Measurements from ENCODE around the gene MANEAL.
A peak's percentile ranks its signal among the peaks of the same experiment; 100 is the strongest.

The MANEAL gene

DNA sequence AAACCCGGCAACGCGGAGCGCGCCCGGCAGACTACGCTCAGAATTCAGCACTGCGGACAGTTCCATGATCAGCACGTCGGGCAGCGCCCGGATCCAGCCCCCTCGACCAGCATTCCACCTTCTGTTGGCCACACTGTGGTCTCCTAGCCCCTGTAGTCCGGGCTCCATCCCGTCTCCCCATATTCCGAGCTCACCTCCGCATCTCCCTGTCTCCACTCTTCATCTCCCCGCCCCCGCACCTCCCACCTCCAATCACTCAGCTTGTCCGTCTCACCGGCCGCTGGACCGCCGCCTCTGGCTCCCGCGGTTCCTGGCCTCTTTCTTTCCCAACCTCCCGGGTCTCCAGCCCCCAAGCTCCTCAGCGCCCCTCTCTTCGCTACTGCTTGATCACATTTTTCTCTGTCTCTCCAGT is 29.2 kb upstream of the MANEAL start (continued):
- TF ChIP-seq ZNF16 (tag by site-specific recombination; IDR thresholded peaks at IDR 0.05; ENCODE audit: low read depth) = no peak
- no peak for TF ChIP-seq ZNF174 (tag by site-specific recombination; IDR thresholded peaks at IDR 0.05)
- TF ChIP-seq, protein P1, sequence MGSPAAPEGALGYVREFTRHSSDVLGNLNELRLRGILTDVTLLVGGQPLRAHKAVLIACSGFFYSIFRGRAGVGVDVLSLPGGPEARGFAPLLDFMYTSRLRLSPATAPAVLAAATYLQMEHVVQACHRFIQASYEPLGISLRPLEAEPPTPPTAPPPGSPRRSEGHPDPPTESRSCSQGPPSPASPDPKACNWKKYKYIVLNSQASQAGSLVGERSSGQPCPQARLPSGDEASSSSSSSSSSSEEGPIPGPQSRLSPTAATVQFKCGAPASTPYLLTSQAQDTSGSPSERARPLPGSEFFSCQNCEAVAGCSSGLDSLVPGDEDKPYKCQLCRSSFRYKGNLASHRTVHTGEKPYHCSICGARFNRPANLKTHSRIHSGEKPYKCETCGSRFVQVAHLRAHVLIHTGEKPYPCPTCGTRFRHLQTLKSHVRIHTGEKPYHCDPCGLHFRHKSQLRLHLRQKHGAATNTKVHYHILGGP (tag by site-specific recombination; IDR thresholded peaks at IDR 0.05) = no peak
- TF ChIP-seq ZBTB17 (tag by site-specific recombination; IDR thresholded peaks at IDR 0.05) = peak; percentile 58
- TF ChIP-seq, protein P2, sequence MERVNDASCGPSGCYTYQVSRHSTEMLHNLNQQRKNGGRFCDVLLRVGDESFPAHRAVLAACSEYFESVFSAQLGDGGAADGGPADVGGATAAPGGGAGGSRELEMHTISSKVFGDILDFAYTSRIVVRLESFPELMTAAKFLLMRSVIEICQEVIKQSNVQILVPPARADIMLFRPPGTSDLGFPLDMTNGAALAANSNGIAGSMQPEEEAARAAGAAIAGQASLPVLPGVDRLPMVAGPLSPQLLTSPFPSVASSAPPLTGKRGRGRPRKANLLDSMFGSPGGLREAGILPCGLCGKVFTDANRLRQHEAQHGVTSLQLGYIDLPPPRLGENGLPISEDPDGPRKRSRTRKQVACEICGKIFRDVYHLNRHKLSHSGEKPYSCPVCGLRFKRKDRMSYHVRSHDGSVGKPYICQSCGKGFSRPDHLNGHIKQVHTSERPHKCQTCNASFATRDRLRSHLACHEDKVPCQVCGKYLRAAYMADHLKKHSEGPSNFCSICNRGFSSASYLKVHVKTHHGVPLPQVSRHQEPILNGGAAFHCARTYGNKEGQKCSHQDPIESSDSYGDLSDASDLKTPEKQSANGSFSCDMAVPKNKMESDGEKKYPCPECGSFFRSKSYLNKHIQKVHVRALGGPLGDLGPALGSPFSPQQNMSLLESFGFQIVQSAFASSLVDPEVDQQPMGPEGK (tag by site-specific recombination; IDR thresholded peaks at IDR 0.05) = peak; percentile 70
- TF ChIP-seq, protein P3, sequence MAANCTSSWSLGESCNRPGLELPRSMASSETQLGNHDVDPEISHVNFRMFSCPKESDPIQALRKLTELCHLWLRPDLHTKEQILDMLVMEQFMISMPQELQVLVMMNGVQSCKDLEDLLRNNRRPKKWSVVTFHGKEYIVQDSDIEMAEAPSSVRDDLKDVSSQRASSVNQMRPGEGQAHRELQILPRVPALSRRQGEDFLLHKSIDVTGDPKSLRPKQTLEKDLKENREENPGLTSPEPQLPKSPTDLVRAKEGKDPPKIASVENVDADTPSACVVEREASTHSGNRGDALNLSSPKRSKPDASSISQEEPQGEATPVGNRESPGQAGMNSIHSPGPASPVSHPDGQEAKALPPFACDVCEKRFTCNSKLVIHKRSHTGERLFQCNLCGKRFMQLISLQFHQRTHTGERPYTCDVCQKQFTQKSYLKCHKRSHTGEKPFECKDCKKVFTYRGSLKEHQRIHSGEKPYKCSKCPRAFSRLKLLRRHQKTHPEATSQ (tag by site-specific recombination; IDR thresholded peaks at IDR 0.05) = no peak
- no peak for TF ChIP-seq ZNF623 (tag by site-specific recombination; IDR thresholded peaks at IDR 0.05)
- no peak for TF ChIP-seq ZNF768 (tag by site-specific recombination; IDR thresholded peaks at IDR 0.05)
- no peak for TF ChIP-seq ZNF548 (tag by site-specific recombination; IDR thresholded peaks at IDR 0.05)
- no peak for TF ChIP-seq ZNF24 (tag by site-specific recombination; IDR thresholded peaks at IDR 0.05)
- no peak for TF ChIP-seq ZNF792 (tag by site-specific recombination; IDR thresholded peaks at IDR 0.05)
- TF ChIP-seq, protein P4, sequence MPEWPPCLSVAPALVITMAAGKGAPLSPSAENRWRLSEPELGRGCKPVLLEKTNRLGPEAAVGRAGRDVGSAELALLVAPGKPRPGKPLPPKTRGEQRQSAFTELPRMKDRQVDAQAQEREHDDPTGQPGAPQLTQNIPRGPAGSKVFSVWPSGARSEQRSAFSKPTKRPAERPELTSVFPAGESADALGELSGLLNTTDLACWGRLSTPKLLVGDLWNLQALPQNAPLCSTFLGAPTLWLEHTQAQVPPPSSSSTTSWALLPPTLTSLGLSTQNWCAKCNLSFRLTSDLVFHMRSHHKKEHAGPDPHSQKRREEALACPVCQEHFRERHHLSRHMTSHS (tag by site-specific recombination; IDR thresholded peaks at IDR 0.05) = no peak
- TF ChIP-seq ZNF837 (tag by site-specific recombination; IDR thresholded peaks at IDR 0.05) = no peak
- no peak for TF ChIP-seq GLIS1 (tag by site-specific recombination; IDR thresholded peaks at IDR 0.05)
- TF ChIP-seq ZNF629 (tag by site-specific recombination; IDR thresholded peaks at IDR 0.05) = no peak
- TF ChIP-seq ZNF423 (tag by site-specific recombination; IDR thresholded peaks at IDR 0.05) = no peak
- no peak for TF ChIP-seq GLI4 (tag by site-specific recombination; IDR thresholded peaks at IDR 0.05)
- TF ChIP-seq, protein P5, sequence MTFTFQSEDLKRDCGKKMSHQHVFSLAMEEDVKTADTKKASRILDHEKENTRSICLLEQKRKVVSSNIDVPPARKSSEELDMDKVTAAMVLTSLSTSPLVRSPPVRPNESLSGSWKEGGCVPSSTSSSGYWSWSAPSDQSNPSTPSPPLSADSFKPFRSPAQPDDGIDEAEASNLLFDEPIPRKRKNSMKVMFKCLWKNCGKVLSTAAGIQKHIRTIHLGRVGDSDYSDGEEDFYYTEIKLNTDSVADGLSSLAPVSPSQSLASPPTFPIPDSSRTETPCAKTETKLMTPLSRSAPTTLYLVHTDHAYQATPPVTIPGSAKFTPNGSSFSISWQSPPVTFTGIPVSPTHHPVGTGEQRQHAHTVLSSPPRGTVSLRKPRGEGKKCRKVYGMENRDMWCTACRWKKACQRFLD (tag by site-specific recombination; IDR thresholded peaks at IDR 0.05) = no peak
- TF ChIP-seq ZNF747 (tag by site-specific recombination; IDR thresholded peaks at IDR 0.05) = no peak
- TF ChIP-seq ZNF138 (tag by site-specific recombination; IDR thresholded peaks at IDR 0.05; ENCODE audit: borderline replicate concordance) = no peak
- TF ChIP-seq, protein P6, sequence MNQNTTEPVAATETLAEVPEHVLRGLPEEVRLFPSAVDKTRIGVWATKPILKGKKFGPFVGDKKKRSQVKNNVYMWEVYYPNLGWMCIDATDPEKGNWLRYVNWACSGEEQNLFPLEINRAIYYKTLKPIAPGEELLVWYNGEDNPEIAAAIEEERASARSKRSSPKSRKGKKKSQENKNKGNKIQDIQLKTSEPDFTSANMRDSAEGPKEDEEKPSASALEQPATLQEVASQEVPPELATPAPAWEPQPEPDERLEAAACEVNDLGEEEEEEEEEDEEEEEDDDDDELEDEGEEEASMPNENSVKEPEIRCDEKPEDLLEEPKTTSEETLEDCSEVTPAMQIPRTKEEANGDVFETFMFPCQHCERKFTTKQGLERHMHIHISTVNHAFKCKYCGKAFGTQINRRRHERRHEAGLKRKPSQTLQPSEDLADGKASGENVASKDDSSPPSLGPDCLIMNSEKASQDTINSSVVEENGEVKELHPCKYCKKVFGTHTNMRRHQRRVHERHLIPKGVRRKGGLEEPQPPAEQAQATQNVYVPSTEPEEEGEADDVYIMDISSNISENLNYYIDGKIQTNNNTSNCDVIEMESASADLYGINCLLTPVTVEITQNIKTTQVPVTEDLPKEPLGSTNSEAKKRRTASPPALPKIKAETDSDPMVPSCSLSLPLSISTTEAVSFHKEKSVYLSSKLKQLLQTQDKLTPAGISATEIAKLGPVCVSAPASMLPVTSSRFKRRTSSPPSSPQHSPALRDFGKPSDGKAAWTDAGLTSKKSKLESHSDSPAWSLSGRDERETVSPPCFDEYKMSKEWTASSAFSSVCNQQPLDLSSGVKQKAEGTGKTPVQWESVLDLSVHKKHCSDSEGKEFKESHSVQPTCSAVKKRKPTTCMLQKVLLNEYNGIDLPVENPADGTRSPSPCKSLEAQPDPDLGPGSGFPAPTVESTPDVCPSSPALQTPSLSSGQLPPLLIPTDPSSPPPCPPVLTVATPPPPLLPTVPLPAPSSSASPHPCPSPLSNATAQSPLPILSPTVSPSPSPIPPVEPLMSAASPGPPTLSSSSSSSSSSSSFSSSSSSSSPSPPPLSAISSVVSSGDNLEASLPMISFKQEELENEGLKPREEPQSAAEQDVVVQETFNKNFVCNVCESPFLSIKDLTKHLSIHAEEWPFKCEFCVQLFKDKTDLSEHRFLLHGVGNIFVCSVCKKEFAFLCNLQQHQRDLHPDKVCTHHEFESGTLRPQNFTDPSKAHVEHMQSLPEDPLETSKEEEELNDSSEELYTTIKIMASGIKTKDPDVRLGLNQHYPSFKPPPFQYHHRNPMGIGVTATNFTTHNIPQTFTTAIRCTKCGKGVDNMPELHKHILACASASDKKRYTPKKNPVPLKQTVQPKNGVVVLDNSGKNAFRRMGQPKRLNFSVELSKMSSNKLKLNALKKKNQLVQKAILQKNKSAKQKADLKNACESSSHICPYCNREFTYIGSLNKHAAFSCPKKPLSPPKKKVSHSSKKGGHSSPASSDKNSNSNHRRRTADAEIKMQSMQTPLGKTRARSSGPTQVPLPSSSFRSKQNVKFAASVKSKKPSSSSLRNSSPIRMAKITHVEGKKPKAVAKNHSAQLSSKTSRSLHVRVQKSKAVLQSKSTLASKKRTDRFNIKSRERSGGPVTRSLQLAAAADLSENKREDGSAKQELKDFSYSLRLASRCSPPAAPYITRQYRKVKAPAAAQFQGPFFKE (tag by site-specific recombination; IDR thresholded peaks at IDR 0.05; ENCODE audit: borderline replicate concordance) = no peak
- no peak for TF ChIP-seq ZNF585B (tag by site-specific recombination; IDR thresholded peaks at IDR 0.05)
- TF ChIP-seq, protein P7, sequence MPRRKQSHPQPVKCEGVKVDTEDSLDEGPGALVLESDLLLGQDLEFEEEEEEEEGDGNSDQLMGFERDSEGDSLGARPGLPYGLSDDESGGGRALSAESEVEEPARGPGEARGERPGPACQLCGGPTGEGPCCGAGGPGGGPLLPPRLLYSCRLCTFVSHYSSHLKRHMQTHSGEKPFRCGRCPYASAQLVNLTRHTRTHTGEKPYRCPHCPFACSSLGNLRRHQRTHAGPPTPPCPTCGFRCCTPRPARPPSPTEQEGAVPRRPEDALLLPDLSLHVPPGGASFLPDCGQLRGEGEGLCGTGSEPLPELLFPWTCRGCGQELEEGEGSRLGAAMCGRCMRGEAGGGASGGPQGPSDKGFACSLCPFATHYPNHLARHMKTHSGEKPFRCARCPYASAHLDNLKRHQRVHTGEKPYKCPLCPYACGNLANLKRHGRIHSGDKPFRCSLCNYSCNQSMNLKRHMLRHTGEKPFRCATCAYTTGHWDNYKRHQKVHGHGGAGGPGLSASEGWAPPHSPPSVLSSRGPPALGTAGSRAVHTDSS (tag by site-specific recombination; IDR thresholded peaks at IDR 0.05) = no peak
